ENCODE results near the gene ORC5.

ORC5 gene

DNA sequence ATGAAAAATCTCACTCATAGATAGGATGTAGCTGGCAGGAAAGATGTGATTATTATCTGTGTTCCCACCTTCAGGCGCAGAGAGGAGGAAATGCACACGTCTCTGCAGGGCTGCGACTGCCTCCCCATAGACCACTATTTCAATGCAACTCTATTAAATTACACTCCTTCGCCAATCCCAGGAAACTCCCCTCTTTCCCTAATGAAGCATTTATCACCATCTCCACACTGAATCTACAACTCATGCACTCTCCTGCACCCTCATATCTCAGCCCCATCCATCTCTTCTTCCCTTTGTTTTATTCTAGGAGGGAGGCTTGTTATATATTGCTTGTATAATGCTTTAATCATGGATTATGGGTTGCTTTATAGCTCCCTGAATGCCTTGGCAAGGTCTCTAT is 116.6 kb downstream of the ORC5 start:
- Histone ChIP-seq H3K9ac (ENCODE audit: low read length) (no peak overlapping the region), H3K9me3 (ENCODE audit: control insufficient read depth, low read length) (no peaks in the 10 kb centered on the region), H3K36me3 (ENCODE audit: control insufficient read depth, insufficient read depth, low read length, severe bottlenecking) (no peaks in the 10 kb centered on the region), H3K4me1 (ENCODE audit: control insufficient read depth, insufficient read depth, low read length) (peaks cover 7% of the 10 kb centered on the region), H3K27me3 (replicated peaks; ENCODE audit: control insufficient read depth, insufficient read depth, low read length) (no peaks in the 10 kb centered on the region), H3K4me3 (ENCODE audit: low read length) (no peak overlapping the region)
- DNase-seq (ENCODE audit: low read depth) = no peak

DNA sequence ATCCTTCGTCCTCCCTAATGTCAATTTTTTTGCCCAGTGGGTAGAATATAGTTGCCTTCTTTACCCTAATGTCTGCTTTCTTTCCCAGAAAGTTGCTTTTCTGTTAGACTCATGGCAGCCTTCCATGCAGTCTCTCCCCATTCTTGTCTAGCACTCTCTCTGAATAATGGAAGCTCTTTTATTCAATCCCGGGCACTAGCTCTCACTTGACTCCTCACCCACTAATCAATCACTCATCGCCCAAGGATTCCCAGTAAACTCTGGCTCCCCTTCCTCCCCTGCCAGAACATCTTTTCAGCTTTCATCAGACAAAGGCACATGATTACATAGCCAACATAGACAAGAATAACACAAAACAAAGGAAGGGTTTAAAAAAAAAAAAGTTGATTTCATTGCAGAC is 118.2 kb downstream of the ORC5 start:
- H3K9me3 ChIP-seq (ENCODE audit: control insufficient read depth, low read length) = no peaks in the 10 kb centered on the region
- H3K4me1 ChIP-seq (ENCODE audit: control insufficient read depth, insufficient read depth, low read length) = peaks cover 7% of the 10 kb centered on the region
- H3K4me3 ChIP-seq (ENCODE audit: low read length) = no peak overlapping the region
- no peaks in the 10 kb centered on the region for H3K27me3 ChIP-seq (replicated peaks; ENCODE audit: control insufficient read depth, insufficient read depth, low read length)
- no peak for DNase-seq (ENCODE audit: low read depth)
- no peak overlapping the region for H3K9ac ChIP-seq (ENCODE audit: low read length)
- H3K36me3 ChIP-seq (ENCODE audit: control insufficient read depth, insufficient read depth, low read length, severe bottlenecking) = no peaks in the 10 kb centered on the region

DNA sequence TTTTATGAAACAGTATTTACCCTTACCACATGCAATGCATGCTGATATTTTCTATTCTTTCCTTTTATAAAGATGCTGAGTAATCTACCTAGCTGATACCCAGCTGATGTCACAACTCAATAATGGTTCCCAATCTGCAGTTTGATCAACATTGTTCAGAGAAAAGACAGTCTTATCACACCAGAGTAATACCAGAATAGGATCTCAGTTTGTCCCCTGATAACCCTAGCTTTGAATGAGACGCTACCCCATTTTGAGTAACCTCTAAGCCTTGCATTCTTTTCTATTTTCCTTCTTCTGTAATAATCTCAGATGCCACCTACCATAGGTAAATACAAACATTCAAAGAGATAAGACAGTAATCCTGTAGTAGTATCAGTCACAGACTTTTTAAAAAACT is 118.8 kb downstream of the ORC5 start:
- DNase-seq (ENCODE audit: low read depth) = no peak
- peaks cover 7% of the 10 kb centered on the region for H3K4me1 ChIP-seq (ENCODE audit: control insufficient read depth, insufficient read depth, low read length)
- no peak overlapping the region for H3K9ac ChIP-seq (ENCODE audit: low read length)
- H3K27me3 ChIP-seq (replicated peaks; ENCODE audit: control insufficient read depth, insufficient read depth, low read length) = no peaks in the 10 kb centered on the region
- H3K4me3 ChIP-seq (ENCODE audit: low read length) = no peak overlapping the region
- H3K9me3 ChIP-seq (ENCODE audit: control insufficient read depth, low read length) = no peaks in the 10 kb centered on the region
- H3K36me3 ChIP-seq (ENCODE audit: control insufficient read depth, insufficient read depth, low read length, severe bottlenecking) = no peaks in the 10 kb centered on the region
